HepG2 (cell line): ENCODE data around the gene VWC2L. TPM values are rescaled to one million over a fixed set of nuclear protein-coding genes. Genes with fewer than 3 reads are reported as not detected.
A peak's percentile ranks its signal among the peaks of the same experiment; 100 is the strongest.

Experiments used
- AGO2 ChIP-seq: fragments of 200-400 bp; formaldehyde crosslinking; optimal IDR thresholded peaks from 2 replicates; pipeline ENCODE3; 2017; ENCODE audit warnings: mild to moderate bottlenecking, low read depth, low read length, moderate library complexity
- ARID5B ChIP-seq: IDR thresholded peaks from 2 replicates; pipeline ENCODE4 v1.4.0; 2020; ENCODE audit warnings: mild to moderate bottlenecking, missing genetic modification reagents
- CBX2 ChIP-seq, 2 experiments: fragments of 200-600 bp in 1 of 2; sonication (generic); formaldehyde crosslinking in 1 of 2; IDR thresholded peaks; 2 replicates each; pipeline versions ENCODE4 v1.7.0 to v1.8.1; 2018 to 2022; ENCODE audit warnings: low read depth in 2 of 2, low read length in 1 of 2, mild to moderate bottlenecking in 1 of 2, missing genetic modification reagents in 1 of 2
- CC2D1A ChIP-seq: sonication (generic); formaldehyde crosslinking; IDR thresholded peaks from 2 replicates; pipeline ENCODE4 v1.8.1; 2023; ENCODE audit warnings: mild to moderate bottlenecking, missing genetic modification reagents
- E2F2 ChIP-seq: sonication (generic); formaldehyde crosslinking; IDR thresholded peaks from 2 replicates; pipeline ENCODE4 v1.4.0; 2020; ENCODE audit warnings: missing genetic modification reagents, borderline replicate concordance
- FOXJ3 ChIP-seq: sonication (generic); formaldehyde crosslinking; IDR thresholded peaks from 2 replicates; pipeline ENCODE4 v1.4.0; 2020; ENCODE audit warnings: missing genetic modification reagents, mild to moderate bottlenecking, borderline replicate concordance
- FOXP1 ChIP-seq, 2 experiments: fragments of 450-650 bp in 1 of 2; IDR thresholded peaks; 2 replicates each; pipeline ENCODE4 v1.6.1; 2017 to 2018; ENCODE audit warnings: antibody characterized with exemption in 1 of 2
- FOXP4 ChIP-seq: sonication (generic); formaldehyde crosslinking; IDR thresholded peaks from 2 replicates; pipeline ENCODE4 v1.4.0; 2020; ENCODE audit warnings: missing genetic modification reagents
- HMG20B ChIP-seq: conservative IDR thresholded peaks from 2 replicates; pipeline ENCODE4 v1.6.1; 2016; ENCODE audit warnings: missing genetic modification reagents, missing compliant biosample characterization
- HOXD1 ChIP-seq: sonication (generic); formaldehyde crosslinking; IDR thresholded peaks from 2 replicates; pipeline ENCODE4 v1.5.0; 2020; ENCODE audit warnings: missing genetic modification reagents
- MZF1 ChIP-seq: sonication (generic); formaldehyde crosslinking; IDR thresholded peaks from 2 replicates; pipeline ENCODE4 v1.8.1; 2023; ENCODE audit warnings: mild to moderate bottlenecking, missing genetic modification reagents, borderline replicate concordance
- NFKBIZ ChIP-seq: IDR thresholded peaks from 2 replicates; pipeline ENCODE4 v1.6.1; 2018; ENCODE audit warnings: missing genetic modification reagents, missing compliant biosample characterization
- RBFOX2 ChIP-seq: fragments of 200-400 bp; formaldehyde crosslinking; IDR thresholded peaks from 2 replicates; pipeline ENCODE4 v1.6.1; 2017; ENCODE audit warnings: low read depth, mild to moderate bottlenecking, low read length
- SUZ12 ChIP-seq: fragments of 150-350 bp; IDR thresholded peaks from 2 replicates; pipeline ENCODE4 v1.6.1; 2014; ENCODE audit warnings: low read depth, low read length
- TAF1 ChIP-seq: sonication (generic); formaldehyde crosslinking; IDR thresholded peaks from 2 replicates; pipeline ENCODE4 v1.4.0; 2020; ENCODE audit warnings: missing genetic modification reagents
- THYN1 ChIP-seq: sonication (generic); formaldehyde crosslinking; IDR thresholded peaks from 2 replicates; pipeline ENCODE4 v1.8.1; 2023; ENCODE audit warnings: low read depth, mild to moderate bottlenecking, moderate library complexity, missing genetic modification reagents, borderline replicate concordance
- ZIK1 ChIP-seq: sonication (generic); formaldehyde crosslinking; IDR thresholded peaks from 2 replicates; pipeline ENCODE4 v1.5.0; 2020; ENCODE audit warnings: mild to moderate bottlenecking, low read depth, missing genetic modification reagents, borderline replicate concordance
- ZNF605 ChIP-seq: sonication (generic); formaldehyde crosslinking; IDR thresholded peaks from 2 replicates; pipeline ENCODE4 v1.8.0; 2022; ENCODE audit warnings: mild to moderate bottlenecking, missing genetic modification reagents
- ZNF615 ChIP-seq: sonication (generic); formaldehyde crosslinking; IDR thresholded peaks from 2 replicates; pipeline ENCODE4 v1.5.0; 2020; ENCODE audit warnings: mild to moderate bottlenecking, missing genetic modification reagents, borderline replicate concordance
- ZSCAN22 ChIP-seq: sonication (generic); formaldehyde crosslinking; IDR thresholded peaks from 2 replicates; pipeline ENCODE4 v1.4.0; 2020; ENCODE audit warnings: mild to moderate bottlenecking, missing genetic modification reagents
- polyA plus RNA-seq, 8 experiments: library from polyadenylated mRNA; depleted of rRNA in 3 of 8; stranded (reverse) in 7 of 8; unstranded in 1 of 8; fragments of >200 nt; fragmentation: Illumina TruSeq in 4 of 8; extraction: Trizol in 4 of 8; gene quantifications; 2 replicates each; pipeline versions ENCODE4 v1.2.1 to v1.2.3, GENCODE V29; 2011 to 2016; ENCODE audit warnings: low read depth in 4 of 8, missing spikeins in 1 of 8, mixed read lengths in 1 of 8; ENCODE audit not compliant: insufficient read depth in 1 of 8
- total RNA-seq, 5 experiments: library from RNA; depleted of rRNA; stranded (reverse); fragments of >200 nt; fragmentation: Illumina TruSeq; extraction: Trizol; gene quantifications; 2 replicates each; pipeline ENCODE4 v1.2.3, GENCODE V29; 2016; ENCODE audit warnings: low read depth in 1 of 5
- TF ChIP-seq, protein P1 (sequence below): sonication (generic); formaldehyde crosslinking; IDR thresholded peaks from 2 replicates; pipeline ENCODE4 v1.4.0; 2020; ENCODE audit warnings: missing genetic modification reagents, borderline replicate concordance

The VWC2L gene
- total and polyA plus RNA-seq, 2 of the 13 experiments (the other 11 are each of a cell fraction or from before 2014, with no cell fraction given) = not detected

GRCh38 chr2:214410918-214411554 is at the start of gene VWC2L (continued):
- TF ChIP-seq, protein P1, sequence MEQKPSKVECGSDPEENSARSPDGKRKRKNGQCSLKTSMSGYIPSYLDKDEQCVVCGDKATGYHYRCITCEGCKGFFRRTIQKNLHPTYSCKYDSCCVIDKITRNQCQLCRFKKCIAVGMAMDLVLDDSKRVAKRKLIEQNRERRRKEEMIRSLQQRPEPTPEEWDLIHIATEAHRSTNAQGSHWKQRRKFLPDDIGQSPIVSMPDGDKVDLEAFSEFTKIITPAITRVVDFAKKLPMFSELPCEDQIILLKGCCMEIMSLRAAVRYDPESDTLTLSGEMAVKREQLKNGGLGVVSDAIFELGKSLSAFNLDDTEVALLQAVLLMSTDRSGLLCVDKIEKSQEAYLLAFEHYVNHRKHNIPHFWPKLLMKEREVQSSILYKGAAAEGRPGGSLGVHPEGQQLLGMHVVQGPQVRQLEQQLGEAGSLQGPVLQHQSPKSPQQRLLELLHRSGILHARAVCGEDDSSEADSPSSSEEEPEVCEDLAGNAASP (CRISPR knock-in tag) = peak; percentile 91
- no peak for TF ChIP-seq SUZ12
- TF ChIP-seq FOXP1 (IDR thresholded peaks at IDR 0.05) = no peak
- no peak for TF ChIP-seq FOXP1 (CRISPR knock-in tag; IDR thresholded peaks at IDR 0.05)
- TF ChIP-seq ZNF615 (CRISPR knock-in tag) = no peak
- 0 out of 2 replicates have a peak, but pooled peaks have one; percentile 46 for TF ChIP-seq THYN1 (CRISPR knock-in tag)
- 0 out of 2 replicates have a peak, but pooled peaks have one; percentile 28 for TF ChIP-seq FOXP4 (CRISPR knock-in tag)
- peak; percentile 87; the same call in 1 of the 2 replicates for TF ChIP-seq NFKBIZ (CRISPR knock-in tag)
- TF ChIP-seq ZIK1 = peak; percentile 86; the same call in 1 of the 2 replicates
- no peak; the same call in 1 of the 2 replicates for TF ChIP-seq TAF1 (CRISPR knock-in tag)
- TF ChIP-seq AGO2 = no peak
- TF ChIP-seq CC2D1A (CRISPR knock-in tag) = no peak
- TF ChIP-seq E2F2 (CRISPR knock-in tag) = peak; percentile 91; the same call in 1 of the 2 replicates
- no peak for TF ChIP-seq CBX2 (IDR thresholded peaks at IDR 0.05; ENCODE audit: low read depth, low read length)
- no peak for TF ChIP-seq CBX2 (CRISPR knock-in tag; IDR thresholded peaks at IDR 0.05; ENCODE audit: low read depth)
- TF ChIP-seq ZSCAN22 (CRISPR knock-in tag) = no peak
- peak; percentile 11; the same call in 1 of the 2 replicates for TF ChIP-seq FOXJ3 (CRISPR knock-in tag)
- TF ChIP-seq HOXD1 (CRISPR knock-in tag) = 0 out of 2 replicates have a peak, but pooled peaks have one; percentile 68
- TF ChIP-seq HMG20B (CRISPR knock-in tag) = peak; percentile 79
- peak; percentile 77; the same call in 1 of the 2 replicates for TF ChIP-seq ZNF605
- TF ChIP-seq RBFOX2 = no peak
- TF ChIP-seq MZF1 (CRISPR knock-in tag) = no peak
- TF ChIP-seq ARID5B (CRISPR knock-in tag) = peak; percentile 81
